HepG2 (cell line): ENCODE results near the gene GPR162. TPM values are rescaled to one million over a fixed set of nuclear protein-coding genes. Genes with fewer than 3 reads are reported as not detected.

Experiments used
- HMG20B ChIP-seq: conservative IDR thresholded peaks from 2 replicates; pipeline ENCODE4 v1.6.1; 2016; ENCODE audit warnings: missing genetic modification reagents, missing compliant biosample characterization
- IKZF4 ChIP-seq: sonication (generic); formaldehyde crosslinking; IDR thresholded peaks from 2 replicates; pipeline ENCODE4 v1.5.1; 2020; ENCODE audit warnings: borderline replicate concordance, mild to moderate bottlenecking, low read depth, missing genetic modification reagents; ENCODE audit errors: not compliant biosample characterization
- MIER3 ChIP-seq: IDR thresholded peaks from 2 replicates; pipeline ENCODE4 v1.6.1; 2016; ENCODE audit warnings: missing compliant biosample characterization, borderline replicate concordance
- RXRB ChIP-seq: IDR thresholded peaks from 2 replicates; pipeline ENCODE4 v1.6.1; 2016; ENCODE audit warnings: borderline replicate concordance, missing genetic modification reagents, missing compliant biosample characterization
- SAP130 ChIP-seq: IDR thresholded peaks from 2 replicates; pipeline ENCODE4 v1.6.1; 2016; ENCODE audit warnings: low read depth
- SP4 ChIP-seq: sonication (generic); formaldehyde crosslinking; IDR thresholded peaks from 2 replicates; pipeline ENCODE4 v1.8.1; 2023; ENCODE audit warnings: mild to moderate bottlenecking, missing genetic modification reagents
- ZNF224 ChIP-seq: sonication (generic); formaldehyde crosslinking; IDR thresholded peaks from 2 replicates; pipeline ENCODE4 v1.5.0; 2020; ENCODE audit warnings: mild to moderate bottlenecking, missing genetic modification reagents
- ZNF383 ChIP-seq: sonication (generic); formaldehyde crosslinking; IDR thresholded peaks from 2 replicates; pipeline ENCODE4 v1.4.0; 2020; ENCODE audit warnings: missing genetic modification reagents, mild to moderate bottlenecking, borderline replicate concordance
- ZNF598 ChIP-seq: sonication (generic); formaldehyde crosslinking; IDR thresholded peaks from 2 replicates; pipeline ENCODE4 v1.5.1; 2020; ENCODE audit warnings: mild to moderate bottlenecking, missing genetic modification reagents, borderline replicate concordance
- ZNF609 ChIP-seq: sonication (generic); formaldehyde crosslinking; IDR thresholded peaks from 2 replicates; pipeline ENCODE4 v1.4.0; 2020; ENCODE audit warnings: mild to moderate bottlenecking, missing genetic modification reagents, borderline replicate concordance
- polyA plus RNA-seq, 8 experiments: library from polyadenylated mRNA; depleted of rRNA in 3 of 8; stranded (reverse) in 7 of 8; unstranded in 1 of 8; fragments of >200 nt; fragmentation: Illumina TruSeq in 4 of 8; extraction: Trizol in 4 of 8; gene quantifications; 2 replicates each; pipeline versions ENCODE4 v1.2.1 to v1.2.3, GENCODE V29; 2011 to 2016; ENCODE audit warnings: low read depth in 4 of 8, missing spikeins in 1 of 8, mixed read lengths in 1 of 8; ENCODE audit not compliant: insufficient read depth in 1 of 8
- total RNA-seq, 5 experiments: library from RNA; depleted of rRNA; stranded (reverse); fragments of >200 nt; fragmentation: Illumina TruSeq; extraction: Trizol; gene quantifications; 2 replicates each; pipeline ENCODE4 v1.2.3, GENCODE V29; 2016; ENCODE audit warnings: low read depth in 1 of 5
- TF ChIP-seq, protein P1 (sequence below): sonication (generic); formaldehyde crosslinking; IDR thresholded peaks from 2 replicates; pipeline ENCODE4 v1.5.0; 2020; ENCODE audit warnings: mild to moderate bottlenecking, missing genetic modification reagents, borderline replicate concordance
- TF ChIP-seq, protein P2 (sequence below): IDR thresholded peaks from 2 replicates; pipeline ENCODE4 v1.6.1; 2016; ENCODE audit warnings: low read depth, missing genetic modification reagents, missing compliant biosample characterization

GPR162 gene
- total and polyA plus RNA-seq, 2 of the 13 experiments (the other 11 are each of a cell fraction or from before 2014, with no cell fraction given), result 0.08 TPM; not detected in 1

DNA sequence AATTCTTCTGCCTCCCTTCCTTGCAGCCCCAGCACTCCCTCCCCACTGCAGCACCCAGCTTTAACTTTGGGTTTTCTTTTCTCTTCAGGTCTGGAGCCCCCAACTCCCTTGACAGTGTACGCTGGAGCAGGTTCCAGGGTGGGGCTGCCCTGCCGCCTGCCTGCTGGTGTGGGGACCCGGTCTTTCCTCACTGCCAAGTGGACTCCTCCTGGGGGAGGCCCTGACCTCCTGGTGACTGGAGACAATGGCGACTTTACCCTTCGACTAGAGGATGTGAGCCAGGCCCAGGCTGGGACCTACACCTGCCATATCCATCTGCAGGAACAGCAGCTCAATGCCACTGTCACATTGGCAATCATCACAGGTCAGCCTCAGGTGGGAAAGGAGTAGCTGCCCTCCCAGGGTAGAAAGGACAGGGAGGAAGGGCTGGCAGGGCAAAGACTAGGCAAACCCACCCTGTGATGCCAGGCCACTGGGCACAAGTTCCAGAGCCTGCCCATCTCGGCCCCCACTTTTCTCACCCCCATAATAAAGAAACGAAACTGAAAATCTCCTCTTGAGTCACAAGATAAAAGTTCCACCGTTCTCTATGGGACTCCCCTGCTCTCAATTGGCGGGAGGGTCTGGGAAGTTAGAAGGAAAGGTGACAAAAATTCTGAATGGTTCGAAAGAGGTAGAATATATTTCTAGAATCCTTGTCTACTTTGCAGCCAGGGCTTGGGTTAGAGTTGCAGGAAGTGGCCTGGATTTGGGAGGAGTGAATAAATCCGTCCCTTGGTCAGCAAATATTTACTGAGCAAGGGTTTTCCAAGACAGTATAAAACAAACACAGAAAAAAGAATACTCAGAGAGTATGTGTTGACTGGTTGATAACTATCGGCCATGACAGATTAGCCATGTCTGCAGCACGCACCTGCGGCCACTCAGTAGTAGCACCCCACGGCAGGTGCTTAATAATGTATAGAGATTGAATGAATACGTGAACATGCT is 46.1 kb upstream of the GPR162 start (continued):
- TF ChIP-seq, protein P1, sequence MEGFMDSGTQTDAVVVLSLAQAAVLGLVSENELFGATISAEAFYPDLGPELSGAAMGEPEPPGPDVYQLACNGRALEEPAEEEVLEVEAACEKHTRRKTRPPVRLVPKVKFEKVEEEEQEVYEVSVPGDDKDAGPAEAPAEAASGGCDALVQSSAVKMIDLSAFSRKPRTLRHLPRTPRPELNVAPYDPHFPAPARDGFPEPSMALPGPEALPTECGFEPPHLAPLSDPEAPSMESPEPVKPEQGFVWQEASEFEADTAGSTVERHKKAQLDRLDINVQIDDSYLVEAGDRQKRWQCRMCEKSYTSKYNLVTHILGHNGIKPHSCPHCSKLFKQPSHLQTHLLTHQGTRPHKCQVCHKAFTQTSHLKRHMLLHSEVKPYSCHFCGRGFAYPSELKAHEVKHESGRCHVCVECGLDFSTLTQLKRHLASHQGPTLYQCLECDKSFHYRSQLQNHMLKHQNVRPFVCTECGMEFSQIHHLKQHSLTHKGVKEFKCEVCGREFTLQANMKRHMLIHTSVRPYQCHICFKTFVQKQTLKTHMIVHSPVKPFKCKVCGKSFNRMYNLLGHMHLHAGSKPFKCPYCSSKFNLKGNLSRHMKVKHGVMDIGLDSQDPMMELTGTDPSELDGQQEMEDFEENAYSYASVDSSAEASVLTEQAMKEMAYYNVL (CRISPR knock-in tag), result peak; percentile 66; the same call in 1 of the 2 replicates
- peak; percentile 84 for TF ChIP-seq SAP130
- TF ChIP-seq ZNF609, result peak; percentile 94
- no peak for TF ChIP-seq IKZF4 (CRISPR knock-in tag)
- TF ChIP-seq, protein P2, sequence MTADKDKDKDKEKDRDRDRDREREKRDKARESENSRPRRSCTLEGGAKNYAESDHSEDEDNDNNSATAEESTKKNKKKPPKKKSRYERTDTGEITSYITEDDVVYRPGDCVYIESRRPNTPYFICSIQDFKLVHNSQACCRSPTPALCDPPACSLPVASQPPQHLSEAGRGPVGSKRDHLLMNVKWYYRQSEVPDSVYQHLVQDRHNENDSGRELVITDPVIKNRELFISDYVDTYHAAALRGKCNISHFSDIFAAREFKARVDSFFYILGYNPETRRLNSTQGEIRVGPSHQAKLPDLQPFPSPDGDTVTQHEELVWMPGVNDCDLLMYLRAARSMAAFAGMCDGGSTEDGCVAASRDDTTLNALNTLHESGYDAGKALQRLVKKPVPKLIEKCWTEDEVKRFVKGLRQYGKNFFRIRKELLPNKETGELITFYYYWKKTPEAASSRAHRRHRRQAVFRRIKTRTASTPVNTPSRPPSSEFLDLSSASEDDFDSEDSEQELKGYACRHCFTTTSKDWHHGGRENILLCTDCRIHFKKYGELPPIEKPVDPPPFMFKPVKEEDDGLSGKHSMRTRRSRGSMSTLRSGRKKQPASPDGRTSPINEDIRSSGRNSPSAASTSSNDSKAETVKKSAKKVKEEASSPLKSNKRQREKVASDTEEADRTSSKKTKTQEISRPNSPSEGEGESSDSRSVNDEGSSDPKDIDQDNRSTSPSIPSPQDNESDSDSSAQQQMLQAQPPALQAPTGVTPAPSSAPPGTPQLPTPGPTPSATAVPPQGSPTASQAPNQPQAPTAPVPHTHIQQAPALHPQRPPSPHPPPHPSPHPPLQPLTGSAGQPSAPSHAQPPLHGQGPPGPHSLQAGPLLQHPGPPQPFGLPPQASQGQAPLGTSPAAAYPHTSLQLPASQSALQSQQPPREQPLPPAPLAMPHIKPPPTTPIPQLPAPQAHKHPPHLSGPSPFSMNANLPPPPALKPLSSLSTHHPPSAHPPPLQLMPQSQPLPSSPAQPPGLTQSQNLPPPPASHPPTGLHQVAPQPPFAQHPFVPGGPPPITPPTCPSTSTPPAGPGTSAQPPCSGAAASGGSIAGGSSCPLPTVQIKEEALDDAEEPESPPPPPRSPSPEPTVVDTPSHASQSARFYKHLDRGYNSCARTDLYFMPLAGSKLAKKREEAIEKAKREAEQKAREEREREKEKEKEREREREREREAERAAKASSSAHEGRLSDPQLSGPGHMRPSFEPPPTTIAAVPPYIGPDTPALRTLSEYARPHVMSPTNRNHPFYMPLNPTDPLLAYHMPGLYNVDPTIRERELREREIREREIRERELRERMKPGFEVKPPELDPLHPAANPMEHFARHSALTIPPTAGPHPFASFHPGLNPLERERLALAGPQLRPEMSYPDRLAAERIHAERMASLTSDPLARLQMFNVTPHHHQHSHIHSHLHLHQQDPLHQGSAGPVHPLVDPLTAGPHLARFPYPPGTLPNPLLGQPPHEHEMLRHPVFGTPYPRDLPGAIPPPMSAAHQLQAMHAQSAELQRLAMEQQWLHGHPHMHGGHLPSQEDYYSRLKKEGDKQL (CRISPR knock-in tag), result peak; percentile 80; the same call in 1 of the 2 replicates
- 0 out of 2 replicates have a peak, but pooled peaks have one; percentile 5 for TF ChIP-seq ZNF598 (CRISPR knock-in tag)
- 0 out of 2 replicates have a peak, but pooled peaks have one; percentile 12 for TF ChIP-seq SP4
- no peak for TF ChIP-seq ZNF224 (CRISPR knock-in tag)
- TF ChIP-seq HMG20B (CRISPR knock-in tag), result peak; percentile 57; the same call in 1 of the 2 replicates
- TF ChIP-seq ZNF383 (CRISPR knock-in tag), result no peak
- peak; percentile 82 for TF ChIP-seq RXRB
- peak; percentile 57; the same call in 1 of the 2 replicates for TF ChIP-seq MIER3 (CRISPR knock-in tag)
